Smooth muscle cell of the coronary artery (primary cell): ENCODE results near the gene NUDT7. TPM values are rescaled to one million over a fixed set of nuclear protein-coding genes. Genes with fewer than 3 reads are reported as not detected.

ENCODE experiments used
- total RNA-seq: library from RNA; depleted of rRNA; stranded (reverse); fragments of >200 nt; gene quantifications from 2 replicates; pipeline ENCODE4 v1.2.3, GENCODE V29; 2014; ENCODE audit warnings: low replicate concordance

The NUDT7 gene
- 2.0 and 4.3 TPM in 2 replicates for total RNA-seq

DNA sequence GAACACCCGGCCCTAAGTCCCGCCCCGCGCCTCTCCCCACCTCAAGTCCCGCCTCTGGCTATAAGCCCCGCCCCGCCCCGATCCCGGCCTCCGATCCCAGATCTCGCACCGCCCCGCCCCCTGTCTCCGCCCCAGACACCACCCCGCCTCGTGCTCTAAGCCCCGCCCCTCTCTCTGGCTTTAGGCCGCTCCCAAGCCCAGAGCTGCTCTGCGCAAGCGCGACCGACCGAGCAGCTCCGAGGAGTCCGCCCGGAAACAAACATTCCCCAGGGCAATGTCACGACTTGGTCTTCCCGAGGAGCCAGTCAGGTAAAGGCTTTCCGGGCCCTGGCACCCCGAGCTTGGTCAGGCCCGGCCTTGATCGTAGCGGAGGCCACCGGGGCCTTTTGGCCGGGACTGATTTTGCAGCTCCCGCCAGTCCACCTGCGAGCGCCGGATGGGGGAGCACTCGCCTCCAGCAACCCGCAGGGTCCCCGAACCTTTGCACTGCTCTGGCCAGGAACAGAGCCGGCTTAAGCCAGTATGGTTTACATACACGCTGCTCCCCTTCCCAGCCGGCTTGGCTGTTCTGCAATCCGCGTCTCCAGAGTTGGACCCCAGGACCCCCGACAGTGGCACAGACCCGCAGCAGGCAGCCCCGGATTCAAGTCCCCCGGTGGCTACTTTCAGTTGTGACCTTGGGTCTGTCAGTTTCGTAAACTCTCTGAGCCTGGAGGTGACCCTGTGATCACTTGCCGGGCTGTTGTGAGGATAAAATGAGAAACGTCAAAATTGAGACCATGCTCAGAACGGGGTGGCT lies at the start of gene NUDT7:
Gene NUDT7 (plus strand): TSS at position 206 of the 799 bp plus-strand sequence. CDS start 69 bp downstream, at position 275.

DNA sequence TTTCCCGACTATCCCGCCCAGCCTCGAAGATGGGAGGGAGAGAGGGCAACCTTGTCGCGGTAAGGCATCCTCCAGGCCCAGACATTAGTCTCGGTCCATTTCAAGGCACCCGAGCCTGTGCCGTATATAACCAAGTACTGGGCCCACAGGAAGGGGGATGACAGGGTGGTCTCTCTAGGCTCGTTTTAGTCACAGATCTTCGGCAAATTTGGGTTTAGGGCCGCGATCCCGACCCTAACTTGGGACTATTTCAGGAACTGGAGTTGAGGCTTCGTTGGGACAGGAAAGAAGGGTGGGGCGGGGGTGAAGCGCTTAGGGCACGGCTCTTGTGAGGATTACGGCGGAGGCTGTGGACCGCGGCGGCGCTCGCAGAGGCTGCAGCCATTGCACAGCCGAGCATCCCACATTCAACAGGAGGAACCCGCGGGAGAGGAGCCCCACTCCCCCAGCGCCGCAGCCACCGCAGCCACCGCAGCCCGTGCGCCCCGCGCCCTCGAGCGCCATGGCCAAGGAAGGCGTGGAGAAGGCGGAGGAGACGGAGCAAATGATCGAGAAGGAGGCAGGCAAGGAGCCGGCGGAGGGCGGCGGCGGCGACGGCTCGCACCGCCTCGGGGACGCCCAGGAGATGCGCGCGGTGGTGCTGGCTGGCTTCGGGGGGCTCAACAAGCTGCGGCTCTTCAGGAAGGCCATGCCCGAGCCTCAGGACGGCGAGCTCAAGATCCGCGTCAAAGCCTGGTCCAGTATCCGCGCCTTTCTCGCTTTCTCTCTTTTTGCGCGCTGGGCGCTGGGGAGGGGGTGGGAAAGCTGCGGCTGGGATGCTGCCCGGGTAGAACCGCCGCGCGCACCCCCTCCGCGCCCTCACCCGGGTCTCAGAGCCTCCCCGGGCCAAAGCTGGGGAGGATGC lies 66.1 kb downstream of the NUDT7 start, which contains the start of gene VAT1L:
Gene VAT1L (plus strand): TSS at position 384 of the 904 bp plus-strand sequence. CDS start 119 bp downstream, at position 503.

Other genes with a start within 250 kb of the NUDT7 start
- 0.08 and 2.0 TPM in 2 replicates for gene VAT1L, start 66.0 kb downstream of the NUDT7 start, total RNA-seq